ENCODE results near the gene GDPD4.

GDPD4 gene

GRCh38 chr11:77206264-77207018, 95.0 kb downstream of the GDPD4 start:
- DNase-seq (ENCODE audit: low read depth in 2 of 3, low spot score in 2 of 3), result no peak

GRCh38 chr11:77205467-77206263, 95.8 kb downstream of the GDPD4 start:
- DNase-seq (ENCODE audit: low read depth in 2 of 3, low spot score in 2 of 3), result no peak

- DNase-seq (ENCODE audit: low read depth in 2 of 3, low spot score in 2 of 3), result no peak
Measured at GRCh38 chr11:77204754-77205466, 96.6 kb downstream of the GDPD4 start.

GRCh38 chr11:77203901-77204753, 97.4 kb downstream of the GDPD4 start:
- no peak for DNase-seq (ENCODE audit: low read depth in 2 of 3, low spot score in 2 of 3)

- no peak for DNase-seq (ENCODE audit: low read depth in 2 of 3, low spot score in 2 of 3)
Measured at GRCh38 chr11:77202941-77203900, 98.3 kb downstream of the GDPD4 start.

- DNase-seq (ENCODE audit: low read depth in 2 of 3, low spot score in 2 of 3), result no peak
Measured at GRCh38 chr11:77201991-77202841, 99.3 kb downstream of the GDPD4 start.

- DNase-seq (ENCODE audit: low read depth in 2 of 3, low spot score in 2 of 3), result no peak
Measured at GRCh38 chr11:77201370-77201769, 100.1 kb downstream of the GDPD4 start.

- no peak for DNase-seq (ENCODE audit: low read depth in 2 of 3, low spot score in 2 of 3)
Measured at GRCh38 chr11:77200351-77201268, 100.9 kb downstream of the GDPD4 start.

- DNase-seq (ENCODE audit: low read depth in 2 of 3, low spot score in 2 of 3), result no peak
Measured at GRCh38 chr11:77199137-77199745, 102.2 kb downstream of the GDPD4 start.

- DNase-seq (ENCODE audit: low read depth in 2 of 3, low spot score in 2 of 3), result no peak
Measured at GRCh38 chr11:77198440-77198849, 103.0 kb downstream of the GDPD4 start.

GRCh38 chr11:77197626-77198320, 103.7 kb downstream of the GDPD4 start:
- no peak for DNase-seq (ENCODE audit: low read depth in 2 of 3, low spot score in 2 of 3)

- no peak for DNase-seq (ENCODE audit: low read depth in 2 of 3, low spot score in 2 of 3)
Measured at GRCh38 chr11:77196961-77197360, 104.5 kb downstream of the GDPD4 start.

GRCh38 chr11:77195071-77195755, 106.3 kb downstream of the GDPD4 start:
- no peak for DNase-seq (ENCODE audit: low read depth in 2 of 3, low spot score in 2 of 3)

- no peak for DNase-seq (ENCODE audit: low read depth in 2 of 3, low spot score in 2 of 3)
Measured at GRCh38 chr11:77193911-77194830, 107.3 kb downstream of the GDPD4 start.

- DNase-seq (ENCODE audit: low read depth in 2 of 3, low spot score in 2 of 3), result no peak
Measured at GRCh38 chr11:77193167-77193566, 108.3 kb downstream of the GDPD4 start.

Measured in activated CD8-positive, alpha-beta memory T cell treated with anti-CD3 and anti-CD28 coated beads for 48 hours (primary cell).